IMR-90 (cell line): ENCODE results near the gene LUC7L2. TPM values are rescaled to one million over a fixed set of nuclear protein-coding genes. Genes with fewer than 3 reads are reported as not detected.

Source experiments
- ATAC-seq: fragments of 200-7000 bp; cut with Tn5 transposase; 2 replicates; pipeline ENCODE4 v1.9.1; 2020; ENCODE audit warnings: low read depth, mild to moderate bottlenecking, moderate library complexity
- BruUV-seq: library from RNA; stranded (reverse); fragments of 400-500 nt; replicated peaks from 2 replicates; lab custom pipeline; 2021; lab: Mats Ljungman, UMichigan
- CTCF ChIA-PET: fragments of 300-600 bp; formaldehyde crosslinking; extraction: SDS; loops from one replicate; lab custom pipeline; 2021; ENCODE audit warnings: antibody characterized with exemption; lab: Yijun Ruan, JAX
- POLR2A ChIA-PET: fragments of 300-600 bp; sonication (Branson Sonifier 250); formaldehyde crosslinking; loops from one replicate; lab custom pipeline; 2022; ENCODE audit warnings: antibody characterized with exemption; ENCODE audit not compliant: unreplicated experiment; lab: Charles Lee
- DNase-seq: peaks from one replicate; pipeline ENCODE4 v3.0.0; 2013
- H2AFZ ChIP-seq: replicated peaks from 2 replicates; pipeline ENCODE3; 2013; ENCODE audit warnings: low read length, mild to moderate bottlenecking; ENCODE audit not compliant: poor library complexity
- H2AK5ac ChIP-seq: 2 replicates; pipeline ENCODE4 v1.6.1; 2013; ENCODE audit warnings: low read depth, low read length, inconsistent platforms
- H2AK9ac ChIP-seq: replicated peaks from 2 replicates; pipeline ENCODE3; 2013; ENCODE audit warnings: mild to moderate bottlenecking, low read depth, low read length, moderate library complexity; ENCODE audit not compliant: poor library complexity
- H2BK120ac ChIP-seq: 2 replicates; pipeline ENCODE4 v1.6.1; 2013; ENCODE audit warnings: low read depth, low read length, inconsistent platforms
- H2BK15ac ChIP-seq: 3 replicates; pipeline ENCODE4 v1.6.1; 2013; ENCODE audit warnings: low read depth, low read length, inconsistent platforms
- H2BK20ac ChIP-seq: 2 replicates; pipeline ENCODE4 v1.6.1; 2013; ENCODE audit warnings: low read depth, mild to moderate bottlenecking, inconsistent platforms, low read length, moderate library complexity
- H2BK5ac ChIP-seq: 2 replicates; pipeline ENCODE4 v1.6.1; 2013; ENCODE audit warnings: mild to moderate bottlenecking, low read depth, low read length, inconsistent platforms; ENCODE audit not compliant: poor library complexity, severe bottlenecking
- H3K14ac ChIP-seq: replicated peaks from 2 replicates; pipeline ENCODE4 v1.6.1; 2013; ENCODE audit warnings: low read depth, low read length, inconsistent platforms
- H3K18ac ChIP-seq: 2 replicates; pipeline ENCODE4 v1.6.1; 2013; ENCODE audit warnings: low read depth, low read length, control low read depth
- H3K23ac ChIP-seq: 2 replicates; pipeline ENCODE4 v1.6.1; 2013; ENCODE audit warnings: low read depth, low read length, inconsistent platforms
- H3K27ac ChIP-seq: 2 replicates; pipeline ENCODE4 v1.5.1; 2013; ENCODE audit warnings: mild to moderate bottlenecking, control low read depth, low read length; ENCODE audit not compliant: insufficient read depth
- H3K27me3 ChIP-seq: 2 replicates; pipeline ENCODE4 v1.6.1; 2013; ENCODE audit warnings: low read length; ENCODE audit not compliant: control insufficient read depth, insufficient read depth
- H3K36me3 ChIP-seq: 2 replicates; pipeline ENCODE4 v1.6.1; 2013; ENCODE audit warnings: low read length, mixed read lengths; ENCODE audit not compliant: control insufficient read depth, insufficient read depth
- H3K4ac ChIP-seq: 2 replicates; pipeline ENCODE4 v1.6.1; 2013; ENCODE audit warnings: low read depth, low read length, inconsistent platforms
- H3K4me1 ChIP-seq: 2 replicates; pipeline ENCODE4 v1.6.1; 2013; ENCODE audit warnings: low read length, mixed read lengths; ENCODE audit not compliant: control insufficient read depth, insufficient read depth
- H3K4me2 ChIP-seq: 2 replicates; pipeline ENCODE4 v1.6.1; 2013; ENCODE audit warnings: low read depth, mild to moderate bottlenecking, control low read depth, low read length, moderate library complexity
- H3K4me3 ChIP-seq: 2 replicates; pipeline ENCODE4 v1.5.1; 2013; ENCODE audit warnings: low read depth, mild to moderate bottlenecking, control low read depth, low read length, moderate library complexity; ENCODE audit not compliant: insufficient read depth
- H3K56ac ChIP-seq: 2 replicates; pipeline ENCODE4 v1.6.1; 2013; ENCODE audit warnings: low read length, inconsistent platforms; ENCODE audit not compliant: insufficient read depth; ENCODE audit errors: extremely low read depth
- H3K79me1 ChIP-seq, 2 experiments: 2 replicates each; pipeline ENCODE4 v1.6.1; 2013; ENCODE audit warnings: low read length in 2 of 2, inconsistent platforms in 1 of 2, low read depth in 1 of 2
- H3K9ac ChIP-seq: 2 replicates; pipeline ENCODE4 v1.6.1; 2013; ENCODE audit warnings: low read depth, low read length, control low read depth
- H3K9me1 ChIP-seq: 2 replicates; pipeline ENCODE4 v1.6.1; 2013; ENCODE audit warnings: low read length, inconsistent platforms; ENCODE audit not compliant: insufficient read depth
- H3K9me3 ChIP-seq: 2 replicates; pipeline ENCODE4 v1.6.1; 2013; ENCODE audit warnings: low read length; ENCODE audit not compliant: control insufficient read depth, insufficient read depth
- H4K20me1 ChIP-seq: 2 replicates; pipeline ENCODE4 v1.6.1; 2013; ENCODE audit warnings: low read length, inconsistent platforms; ENCODE audit not compliant: insufficient read depth
- H4K5ac ChIP-seq: 2 replicates; pipeline ENCODE4 v1.6.1; 2013; ENCODE audit warnings: mild to moderate bottlenecking, low read depth, low read length, control low read depth
- H4K8ac ChIP-seq, 2 experiments: 2 replicates each; pipeline ENCODE4 v1.6.1; 2013; ENCODE audit warnings: low read depth in 2 of 2, low read length in 2 of 2, control low read depth in 1 of 2, inconsistent platforms in 1 of 2
- H4K91ac ChIP-seq: 2 replicates; pipeline ENCODE4 v1.6.1; 2013; ENCODE audit warnings: low read depth, low read length, inconsistent platforms; ENCODE audit not compliant: insufficient read depth
- BHLHE40 ChIP-seq: fragments of 150-350 bp; IDR thresholded peaks from 2 replicates; pipeline ENCODE4 v1.6.1; 2016; ENCODE audit warnings: mild to moderate bottlenecking, low read depth, low read length
- CEBPB ChIP-seq: IDR thresholded peaks from 2 replicates; pipeline ENCODE4 v1.6.1; 2012; ENCODE audit warnings: low read depth, low read length, improper control_type of control experiment
- CHD1 ChIP-seq: IDR thresholded peaks from 2 replicates; pipeline ENCODE4 v1.6.1; 2012; ENCODE audit warnings: low read depth, low read length, improper control_type of control experiment
- FOS ChIP-seq: fragments of 150-350 bp; IDR thresholded peaks from 2 replicates; pipeline ENCODE4 v1.6.1; 2016; ENCODE audit warnings: low read depth, low read length
- MAFK ChIP-seq: IDR thresholded peaks from 2 replicates; pipeline ENCODE4 v1.6.1; 2012; ENCODE audit warnings: low read depth, low read length, improper control_type of control experiment
- MAZ ChIP-seq: IDR thresholded peaks from 2 replicates; pipeline ENCODE4 v1.6.1; 2012; ENCODE audit warnings: low read depth, mild to moderate bottlenecking, low read length, improper control_type of control experiment, moderate library complexity, borderline replicate concordance
- MXI1 ChIP-seq: IDR thresholded peaks from 2 replicates; pipeline ENCODE4 v1.6.1; 2012; ENCODE audit warnings: low read depth, mild to moderate bottlenecking, low read length, moderate library complexity, borderline replicate concordance
- NFE2L2 ChIP-seq: fragments of 150-350 bp; IDR thresholded peaks from 2 replicates; pipeline ENCODE4 v1.6.1; 2016; ENCODE audit warnings: low read depth, mild to moderate bottlenecking, low read length
- POLR2A ChIP-seq: IDR thresholded peaks from 2 replicates; pipeline ENCODE4 v1.6.1; 2012; ENCODE audit warnings: mild to moderate bottlenecking, low read depth, low read length
- RAD21 ChIP-seq: IDR thresholded peaks from 2 replicates; pipeline ENCODE4 v1.6.1; 2012; ENCODE audit warnings: low read length, improper control_type of control experiment
- RCOR1 ChIP-seq: IDR thresholded peaks from 2 replicates; pipeline ENCODE4 v1.6.1; 2012; ENCODE audit warnings: mild to moderate bottlenecking, low read length, improper control_type of control experiment; ENCODE audit not compliant: insufficient replicate concordance
- RFX5 ChIP-seq: IDR thresholded peaks from 2 replicates; pipeline ENCODE4 v1.8.0; 2012; ENCODE audit warnings: low read depth, mild to moderate bottlenecking, low read length, moderate library complexity
- SMC3 ChIP-seq: fragments of 150-350 bp; IDR thresholded peaks from 2 replicates; pipeline ENCODE4 v1.6.1; 2016; ENCODE audit warnings: low read depth, mild to moderate bottlenecking, antibody characterized with exemption, low read length, moderate library complexity
- WGBS, 2 experiments: methylation state at CpG; one replicate each; pipeline versions ENCODE4 v1.1.5 to v1.1.7; 2013; ENCODE audit warnings: missing lambda C conversion rate in 2 of 2; ENCODE audit not compliant: insufficient read length in 1 of 2; ENCODE audit errors: extremely low coverage in 2 of 2; 5-methylcytosine and 5-hydroxymethylcytosine counted together
- dilution Hi-C: fragments of 300-500 bp; cut with HindIII; formaldehyde crosslinking; loops from one replicate; pipeline ENCODE4 v1.14.3; 2018; ENCODE audit warnings: low sequenced_read_pairs; ENCODE audit not compliant: unreplicated experiment
- in situ Hi-C: fragments of 300-500 bp; cut with MboI; formaldehyde crosslinking; loops from 3 replicates; pipeline ENCODE4 v1.14.3; 2019; ENCODE audit warnings: low sequenced_read_pairs, inconsistent platforms, mixed read lengths
- intact Hi-C: fragments of 100-400 bp; cut with micrococcal nuclease; formaldehyde crosslinking; loops from 2 replicates; pipeline ENCODE4 v1.10.0; 2022
- polyA plus RNA-seq, 3 experiments: library from polyadenylated mRNA; depleted of rRNA; stranded (reverse); fragments of >200 nt; gene quantifications; 2 replicates each; pipeline ENCODE4 v1.2.3, GENCODE V29; 2012; ENCODE audit warnings: low replicate concordance in 1 of 3
- total RNA-seq: library from RNA; depleted of rRNA; stranded (reverse); fragments of >200 nt; gene quantifications from 2 replicates; pipeline ENCODE4 v1.2.3, GENCODE V29; 2012
- TF ChIP-seq, protein P1 (sequence below): fragments of 150-350 bp; IDR thresholded peaks from 2 replicates; pipeline ENCODE4 v1.6.1; 2017; ENCODE audit warnings: mild to moderate bottlenecking, antibody characterized with exemption, low read length, low read depth
- TF ChIP-seq, protein P2 (sequence below): conservative IDR thresholded peaks from 2 replicates; pipeline ENCODE4 v1.5.1; 2012; ENCODE audit warnings: mild to moderate bottlenecking, low read depth, low read length, improper control_type of control experiment
- TF ChIP-seq, protein P3 (sequence below): fragments of 150-350 bp; IDR thresholded peaks from 2 replicates; pipeline ENCODE4 v1.6.1; 2016; ENCODE audit warnings: low read depth, mild to moderate bottlenecking, low read length, moderate library complexity, borderline replicate concordance

Gene LUC7L2
- total and polyA plus RNA-seq, 2 of the 4 experiments (the other 2 are of a cell fraction) = 14.9 to 31.8 TPM

DNA sequence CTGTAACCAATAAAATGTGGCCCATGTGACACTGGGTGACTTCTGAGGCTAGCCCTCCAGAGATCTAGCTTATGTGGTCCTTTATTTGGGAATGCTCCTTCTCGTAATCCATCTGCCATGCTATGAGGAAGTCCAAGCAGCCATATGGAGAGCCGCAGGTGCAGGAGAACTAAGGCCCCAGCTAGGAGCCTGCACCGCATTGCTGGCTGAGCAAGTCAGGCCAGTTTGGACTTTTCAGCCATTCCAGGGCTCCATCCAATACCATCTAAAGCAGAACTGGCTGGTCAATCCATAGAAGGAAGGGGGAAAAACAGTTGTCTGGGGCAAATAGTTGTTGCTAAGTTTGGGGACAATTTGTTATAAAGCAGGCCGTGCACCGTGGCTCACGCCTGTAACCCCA lies 91.2 kb downstream of the LUC7L2 start:
- Histone ChIP-seq H3K18ac (no peak overlapping the region), H3K4ac (no peak overlapping the region), H2AK9ac (no peak overlapping the region), H4K91ac (no peak overlapping the region), H4K5ac (no peak overlapping the region), H3K9me1 (no peaks in the 10 kb centered on the region), H4K8ac (no peak overlapping the region), H2AK5ac (no peak overlapping the region), H2AFZ (no peak overlapping the region), H3K4me3 (no peak overlapping the region), H3K56ac (no peak overlapping the region), H2BK20ac (no peak overlapping the region), H4K20me1 (no peaks in the 10 kb centered on the region), H2BK5ac (no peak overlapping the region), H2BK120ac (no peak overlapping the region), H3K4me1 (no peaks in the 10 kb centered on the region), H3K4me2 (no peak overlapping the region), H3K9me3 (no peaks in the 10 kb centered on the region), H3K14ac (no peak overlapping the region), H3K36me3 (no peaks in the 10 kb centered on the region), H3K27me3 (no peaks in the 10 kb centered on the region; the same call in 1 of the 2 replicates), H2BK15ac (no peak overlapping the region), H3K23ac (no peak overlapping the region), H3K27ac (no peak overlapping the region), H3K9ac (no peak overlapping the region), H3K79me1 (no peaks in the 10 kb centered on the region)
- dilution Hi-C loops = no loop called here
- ATAC-seq (no peak), DNase-seq (no peak)
- in situ Hi-C loops = no loop called here
- TF ChIP-seq POLR2A = no peak
- TF ChIP-seq RFX5 = no peak
- no peak for TF ChIP-seq MAFK
- TF ChIP-seq NFE2L2 = no peak
- no peak for TF ChIP-seq CHD1
- TF ChIP-seq, protein P1, sequence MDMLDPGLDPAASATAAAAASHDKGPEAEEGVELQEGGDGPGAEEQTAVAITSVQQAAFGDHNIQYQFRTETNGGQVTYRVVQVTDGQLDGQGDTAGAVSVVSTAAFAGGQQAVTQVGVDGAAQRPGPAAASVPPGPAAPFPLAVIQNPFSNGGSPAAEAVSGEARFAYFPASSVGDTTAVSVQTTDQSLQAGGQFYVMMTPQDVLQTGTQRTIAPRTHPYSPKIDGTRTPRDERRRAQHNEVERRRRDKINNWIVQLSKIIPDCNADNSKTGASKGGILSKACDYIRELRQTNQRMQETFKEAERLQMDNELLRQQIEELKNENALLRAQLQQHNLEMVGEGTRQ = no peak
- no peak for TF ChIP-seq BHLHE40
- TF ChIP-seq, protein P2, sequence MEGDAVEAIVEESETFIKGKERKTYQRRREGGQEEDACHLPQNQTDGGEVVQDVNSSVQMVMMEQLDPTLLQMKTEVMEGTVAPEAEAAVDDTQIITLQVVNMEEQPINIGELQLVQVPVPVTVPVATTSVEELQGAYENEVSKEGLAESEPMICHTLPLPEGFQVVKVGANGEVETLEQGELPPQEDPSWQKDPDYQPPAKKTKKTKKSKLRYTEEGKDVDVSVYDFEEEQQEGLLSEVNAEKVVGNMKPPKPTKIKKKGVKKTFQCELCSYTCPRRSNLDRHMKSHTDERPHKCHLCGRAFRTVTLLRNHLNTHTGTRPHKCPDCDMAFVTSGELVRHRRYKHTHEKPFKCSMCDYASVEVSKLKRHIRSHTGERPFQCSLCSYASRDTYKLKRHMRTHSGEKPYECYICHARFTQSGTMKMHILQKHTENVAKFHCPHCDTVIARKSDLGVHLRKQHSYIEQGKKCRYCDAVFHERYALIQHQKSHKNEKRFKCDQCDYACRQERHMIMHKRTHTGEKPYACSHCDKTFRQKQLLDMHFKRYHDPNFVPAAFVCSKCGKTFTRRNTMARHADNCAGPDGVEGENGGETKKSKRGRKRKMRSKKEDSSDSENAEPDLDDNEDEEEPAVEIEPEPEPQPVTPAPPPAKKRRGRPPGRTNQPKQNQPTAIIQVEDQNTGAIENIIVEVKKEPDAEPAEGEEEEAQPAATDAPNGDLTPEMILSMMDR = no peak
- TF ChIP-seq, protein P3, sequence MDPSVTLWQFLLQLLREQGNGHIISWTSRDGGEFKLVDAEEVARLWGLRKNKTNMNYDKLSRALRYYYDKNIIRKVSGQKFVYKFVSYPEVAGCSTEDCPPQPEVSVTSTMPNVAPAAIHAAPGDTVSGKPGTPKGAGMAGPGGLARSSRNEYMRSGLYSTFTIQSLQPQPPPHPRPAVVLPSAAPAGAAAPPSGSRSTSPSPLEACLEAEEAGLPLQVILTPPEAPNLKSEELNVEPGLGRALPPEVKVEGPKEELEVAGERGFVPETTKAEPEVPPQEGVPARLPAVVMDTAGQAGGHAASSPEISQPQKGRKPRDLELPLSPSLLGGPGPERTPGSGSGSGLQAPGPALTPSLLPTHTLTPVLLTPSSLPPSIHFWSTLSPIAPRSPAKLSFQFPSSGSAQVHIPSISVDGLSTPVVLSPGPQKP = no peak
- no peak for TF ChIP-seq MXI1
- no peak for TF ChIP-seq FOS
- no peak for TF ChIP-seq CEBPB
- no peak for TF ChIP-seq MAZ
- TF ChIP-seq SMC3 = no peak
- TF ChIP-seq RCOR1 = no peak
- TF ChIP-seq RAD21 = no peak
- WGBS, 2 experiments = no CpG with 5 or more reads among the region's 6 CpGs
- intact Hi-C loops = no loop called here
- POLR2A ChIA-PET = no interaction called here
- no TSS peak for BruUV-seq
- CTCF ChIA-PET = no interaction called here
